Measurements from ENCODE around the gene FBN2. TPM values are rescaled to one million over a fixed set of nuclear protein-coding genes. Genes with fewer than 3 reads are reported as not detected.

FBN2 gene
- total and polyA plus RNA-seq, 7 donors = under 0.01 to 0.46 (median 0.04) TPM; not detected in 1

DNA sequence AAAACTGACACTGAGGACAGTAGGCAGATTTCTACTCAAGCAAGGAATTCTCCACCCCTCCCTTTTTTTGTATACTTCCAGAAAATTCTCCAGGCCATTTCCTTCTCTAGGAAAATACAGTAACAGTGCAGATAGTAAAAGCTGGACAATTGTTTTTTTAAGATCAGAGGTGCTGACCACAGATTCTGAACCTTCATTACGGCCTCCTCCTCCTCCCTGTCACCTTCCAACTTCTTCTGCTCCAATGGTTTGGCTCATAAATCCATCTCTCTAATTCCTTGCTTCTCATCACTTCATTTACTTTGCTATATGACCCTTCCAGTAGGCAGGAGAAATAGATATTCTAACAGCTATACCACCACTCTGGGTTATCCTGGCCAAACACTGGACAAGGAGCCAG lies 220.6 kb downstream of the FBN2 start:
- TF ChIP-seq, protein P1, sequence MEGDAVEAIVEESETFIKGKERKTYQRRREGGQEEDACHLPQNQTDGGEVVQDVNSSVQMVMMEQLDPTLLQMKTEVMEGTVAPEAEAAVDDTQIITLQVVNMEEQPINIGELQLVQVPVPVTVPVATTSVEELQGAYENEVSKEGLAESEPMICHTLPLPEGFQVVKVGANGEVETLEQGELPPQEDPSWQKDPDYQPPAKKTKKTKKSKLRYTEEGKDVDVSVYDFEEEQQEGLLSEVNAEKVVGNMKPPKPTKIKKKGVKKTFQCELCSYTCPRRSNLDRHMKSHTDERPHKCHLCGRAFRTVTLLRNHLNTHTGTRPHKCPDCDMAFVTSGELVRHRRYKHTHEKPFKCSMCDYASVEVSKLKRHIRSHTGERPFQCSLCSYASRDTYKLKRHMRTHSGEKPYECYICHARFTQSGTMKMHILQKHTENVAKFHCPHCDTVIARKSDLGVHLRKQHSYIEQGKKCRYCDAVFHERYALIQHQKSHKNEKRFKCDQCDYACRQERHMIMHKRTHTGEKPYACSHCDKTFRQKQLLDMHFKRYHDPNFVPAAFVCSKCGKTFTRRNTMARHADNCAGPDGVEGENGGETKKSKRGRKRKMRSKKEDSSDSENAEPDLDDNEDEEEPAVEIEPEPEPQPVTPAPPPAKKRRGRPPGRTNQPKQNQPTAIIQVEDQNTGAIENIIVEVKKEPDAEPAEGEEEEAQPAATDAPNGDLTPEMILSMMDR (IDR thresholded peaks at IDR 0.05) = no peak
- H3K4me3 ChIP-seq = no peak overlapping the region
- H3K9me3 ChIP-seq = no peaks in the 10 kb centered on the region
- no peak overlapping the region for H3K27ac ChIP-seq
- no peak for DNase-seq
- H3K4me1 ChIP-seq = no peaks in the 10 kb centered on the region
- H3K27me3 ChIP-seq (ENCODE audit: insufficient read depth in 3 of 3, low read length in 2 of 3) = no peaks in the 10 kb centered on the region
- intact Hi-C loops (cut with DNase I) = no loop called here
- WGBS, 3 donors = 82 to 88% (median 84%) methylated on average over 1 of the region's 1 CpG
- no peak for ATAC-seq
- H3K36me3 ChIP-seq (ENCODE audit: insufficient read depth in 1 of 2, low read depth in 1 of 2) = no peaks in the 10 kb centered on the region

DNA sequence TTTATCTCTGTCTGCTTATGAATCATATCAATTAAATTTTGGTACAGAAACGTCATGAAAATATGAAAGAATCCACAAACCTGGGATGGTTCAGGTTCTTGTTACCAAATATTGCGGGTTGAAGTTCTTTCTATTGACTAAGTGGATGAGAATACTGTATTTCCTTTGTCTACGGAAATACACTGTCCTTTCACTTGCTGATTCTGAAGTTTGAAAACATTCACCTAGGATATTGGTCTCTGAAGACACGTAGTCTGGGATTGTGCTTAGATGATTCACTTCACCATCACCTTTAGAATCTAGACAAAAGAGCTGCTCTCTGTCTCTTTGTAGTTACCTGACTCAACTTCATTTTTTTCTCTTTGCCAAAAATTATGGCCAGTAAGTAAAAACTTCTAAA lies 222.4 kb downstream of the FBN2 start:
- DNase-seq (no peak), ATAC-seq (no peak)
- Histone ChIP-seq H3K4me3 (no peak overlapping the region), H3K4me1 (no peaks in the 10 kb centered on the region), H3K36me3 (ENCODE audit: insufficient read depth in 1 of 2, low read depth in 1 of 2) (no peaks in the 10 kb centered on the region), H3K9me3 (no peaks in the 10 kb centered on the region), H3K27me3 (ENCODE audit: insufficient read depth in 3 of 3, low read length in 2 of 3) (no peaks in the 10 kb centered on the region), H3K27ac (no peak overlapping the region)
- TF ChIP-seq, protein P1 (IDR thresholded peaks at IDR 0.05) = no peak
- WGBS, 3 donors = 83 to 92% (median 88%) methylated on average over 4 of the region's 4 CpGs
- intact Hi-C loops (cut with DNase I) = no loop called here

DNA sequence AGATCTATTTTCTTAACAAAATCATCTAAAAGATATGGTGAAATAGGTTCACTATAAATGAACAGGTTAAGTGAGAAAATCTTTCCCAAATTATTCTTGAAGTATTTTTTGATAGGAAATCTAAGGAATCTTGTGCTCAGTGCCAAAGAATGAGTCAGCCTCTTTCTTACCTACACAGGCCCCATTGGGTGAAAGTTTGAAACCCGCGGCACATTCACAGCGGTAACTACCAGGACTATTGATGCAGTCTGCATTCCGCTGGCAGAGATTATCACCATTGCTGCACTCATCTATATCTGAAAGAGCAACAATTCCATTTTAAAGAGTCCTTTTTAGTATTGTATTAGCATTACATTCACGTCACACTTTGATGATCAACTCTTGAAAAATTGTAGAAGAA lies 232.7 kb downstream of the FBN2 start:
- DNase-seq (no peak), ATAC-seq (no peak)
- Histone ChIP-seq H3K4me3 (no peak overlapping the region), H3K4me1 (no peaks in the 10 kb centered on the region), H3K27me3 (ENCODE audit: insufficient read depth in 3 of 3, low read length in 2 of 3) (no peaks in the 10 kb centered on the region), H3K9me3 (no peaks in the 10 kb centered on the region), H3K27ac (no peak overlapping the region), H3K36me3 (ENCODE audit: insufficient read depth in 1 of 2, low read depth in 1 of 2) (no peaks in the 10 kb centered on the region)
- intact Hi-C loops (cut with DNase I) = no loop called here
- TF ChIP-seq, protein P1 (IDR thresholded peaks at IDR 0.05) = no peak
- WGBS, 3 donors = 96 to 99% (median 97%) methylated on average over 5 of the region's 5 CpGs

DNA sequence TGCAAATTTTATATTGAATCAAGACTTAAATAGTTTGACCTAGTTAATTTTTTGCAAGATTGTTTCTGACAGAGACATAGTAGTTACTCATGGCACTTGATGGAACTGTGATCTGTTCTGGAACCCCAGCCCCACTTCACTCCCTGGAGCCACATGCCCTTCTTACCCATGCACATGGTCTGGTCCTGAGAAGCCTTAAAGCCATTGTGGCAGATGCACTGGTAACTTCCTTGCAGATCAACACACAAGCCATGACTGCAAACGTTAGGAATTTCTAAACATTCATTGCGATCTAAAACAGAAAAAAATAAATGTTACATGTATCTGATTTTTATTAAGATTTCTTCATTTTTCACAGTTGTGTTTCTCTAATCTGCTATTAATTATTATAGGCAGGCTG lies 233.3 kb downstream of the FBN2 start:
- Histone ChIP-seq H3K4me1 (no peaks in the 10 kb centered on the region), H3K27me3 (ENCODE audit: insufficient read depth in 3 of 3, low read length in 2 of 3) (no peaks in the 10 kb centered on the region), H3K27ac (no peak overlapping the region), H3K36me3 (ENCODE audit: insufficient read depth in 1 of 2, low read depth in 1 of 2) (no peaks in the 10 kb centered on the region), H3K9me3 (no peaks in the 10 kb centered on the region), H3K4me3 (no peak overlapping the region)
- ATAC-seq (no peak), DNase-seq (no peak)
- WGBS, 3 donors = 52 to 71% (median 58%) methylated on average over 2 of the region's 2 CpGs
- intact Hi-C loops (cut with DNase I) = no loop called here
- TF ChIP-seq, protein P1 (IDR thresholded peaks at IDR 0.05) = no peak

DNA sequence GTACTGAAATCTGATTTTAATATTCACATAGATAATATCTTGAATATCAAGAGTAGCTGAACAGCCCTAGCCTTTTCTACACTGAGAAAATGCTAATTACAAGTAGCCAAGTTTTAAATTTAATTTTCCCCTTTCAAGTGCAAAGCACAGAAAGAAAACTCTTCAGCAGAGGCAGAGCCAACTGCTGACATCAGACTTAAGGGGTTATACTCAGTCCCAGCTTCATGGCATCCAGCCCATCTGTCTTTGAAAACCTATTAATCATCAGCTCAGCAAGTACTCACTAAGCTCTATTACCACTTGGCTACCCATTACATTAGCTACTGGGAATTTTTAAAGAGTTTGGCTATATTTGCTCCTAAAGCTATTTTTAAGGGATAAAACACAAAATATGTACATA lies 234.0 kb downstream of the FBN2 start:
- Histone ChIP-seq H3K4me3 (no peak overlapping the region), H3K9me3 (no peaks in the 10 kb centered on the region), H3K36me3 (ENCODE audit: insufficient read depth in 1 of 2, low read depth in 1 of 2) (no peaks in the 10 kb centered on the region), H3K27me3 (ENCODE audit: insufficient read depth in 3 of 3, low read length in 2 of 3) (no peaks in the 10 kb centered on the region), H3K27ac (no peak overlapping the region), H3K4me1 (no peaks in the 10 kb centered on the region)
- ATAC-seq (no peak), DNase-seq (no peak)
- TF ChIP-seq, protein P1 (IDR thresholded peaks at IDR 0.05) = no peak
- intact Hi-C loops (cut with DNase I) = no loop called here

All from psoas muscle (tissue), 8 donors.